Epithelial cell of esophagus (primary cell): ENCODE measurements around the gene C1QTNF7.

Source experiments
- DNase-seq: peaks from one replicate; pipeline ENCODE4 v3.0.0; 2010; ENCODE audit warnings: low read depth
- H3K4me3 ChIP-seq: 2 replicates; pipeline ENCODE4 v1.5.1; 2011; ENCODE audit warnings: mild to moderate bottlenecking, low read length, control low read depth
- CTCF ChIP-seq: IDR thresholded peaks from 2 replicates; pipeline ENCODE4 v1.5.1; 2011; ENCODE audit warnings: low read depth, mild to moderate bottlenecking, low read length, control low read depth, inconsistent platforms; ENCODE audit not compliant: insufficient read depth; ENCODE audit errors: missing control alignments

The C1QTNF7 gene

GRCh38 chr4:15400226-15400625 is 27.6 kb upstream of the C1QTNF7 start:
- TF ChIP-seq CTCF = no peak
- DNase-seq = no peak
- H3K4me3 ChIP-seq = no peak overlapping the region

- no peak overlapping the region for H3K4me3 ChIP-seq
- TF ChIP-seq CTCF = no peak
- peak; percentile 92 for DNase-seq
Measured at GRCh38 chr4:15400981-15401671, 26.7 kb upstream of the C1QTNF7 start.

- H3K4me3 ChIP-seq = no peak overlapping the region
- no peak for TF ChIP-seq CTCF
- DNase-seq = peak; percentile 65
Measured at GRCh38 chr4:15402146-15402545, 25.7 kb upstream of the C1QTNF7 start.

GRCh38 chr4:15402974-15403373 is 24.9 kb upstream of the C1QTNF7 start:
- no peak for DNase-seq
- no peak overlapping the region for H3K4me3 ChIP-seq
- no peak for TF ChIP-seq CTCF

- no peak overlapping the region for H3K4me3 ChIP-seq
- DNase-seq = no peak
- no peak for TF ChIP-seq CTCF
Measured at GRCh38 chr4:15405018-15405417, 22.8 kb upstream of the C1QTNF7 start.

GRCh38 chr4:15410750-15411149 is 17.1 kb upstream of the C1QTNF7 start:
- no peak for DNase-seq
- TF ChIP-seq CTCF = no peak
- H3K4me3 ChIP-seq = no peak overlapping the region

- no peak overlapping the region for H3K4me3 ChIP-seq
- TF ChIP-seq CTCF = no peak
- DNase-seq = no peak
Measured at GRCh38 chr4:15412461-15412860, 15.4 kb upstream of the C1QTNF7 start.
